Measurements from ENCODE around the gene SLC15A2.

Gene SLC15A2

DNA sequence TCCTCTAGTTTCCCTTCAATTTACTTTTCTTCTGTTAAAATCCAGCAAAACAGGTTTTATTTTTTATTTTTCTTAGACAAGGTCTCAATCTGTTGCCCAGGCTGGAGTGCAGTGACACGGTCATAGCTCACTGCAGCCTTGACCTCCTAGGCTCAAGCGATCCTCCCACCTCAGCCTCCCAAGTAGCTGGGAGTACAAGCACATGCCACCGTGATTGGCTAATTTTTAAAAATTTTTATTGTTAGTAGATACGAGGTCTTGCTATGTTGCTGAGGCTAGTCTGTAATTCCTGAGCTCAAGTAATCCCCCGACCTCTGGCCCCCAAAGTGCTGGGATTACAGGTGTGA is 86.2 kb downstream of the SLC15A2 start:
- DNase-seq (ENCODE audit: insufficient read length, low spot score) (no peak), FAIRE-seq (no peak)
- no peak for TF ChIP-seq CTCF (IDR thresholded peaks at IDR 0.05; ENCODE audit: insufficient read depth, missing control alignments)

DNA sequence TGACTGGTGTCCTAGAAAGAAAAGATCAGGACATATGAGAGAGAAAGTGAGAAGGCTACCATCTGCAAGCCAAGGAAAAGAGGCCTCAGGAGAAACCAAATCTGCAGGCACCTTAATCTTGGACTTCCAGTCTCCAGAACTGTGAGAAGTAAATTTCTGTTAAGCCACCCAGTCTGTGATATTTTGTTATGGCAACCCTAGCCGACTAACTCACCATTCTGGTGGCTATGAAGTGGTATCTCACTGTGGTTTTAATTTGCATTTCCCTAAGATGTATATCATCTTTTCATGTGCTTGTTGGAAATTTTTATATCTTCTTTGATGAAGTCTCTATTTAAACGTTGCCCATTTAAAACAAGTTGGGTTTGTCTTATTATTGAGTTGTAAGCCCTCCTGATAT is 87.3 kb downstream of the SLC15A2 start:
- DNase-seq (ENCODE audit: insufficient read length, low spot score): no peak
- no peak for TF ChIP-seq CTCF (IDR thresholded peaks at IDR 0.05; ENCODE audit: insufficient read depth, missing control alignments)
- no peak for FAIRE-seq

DNA sequence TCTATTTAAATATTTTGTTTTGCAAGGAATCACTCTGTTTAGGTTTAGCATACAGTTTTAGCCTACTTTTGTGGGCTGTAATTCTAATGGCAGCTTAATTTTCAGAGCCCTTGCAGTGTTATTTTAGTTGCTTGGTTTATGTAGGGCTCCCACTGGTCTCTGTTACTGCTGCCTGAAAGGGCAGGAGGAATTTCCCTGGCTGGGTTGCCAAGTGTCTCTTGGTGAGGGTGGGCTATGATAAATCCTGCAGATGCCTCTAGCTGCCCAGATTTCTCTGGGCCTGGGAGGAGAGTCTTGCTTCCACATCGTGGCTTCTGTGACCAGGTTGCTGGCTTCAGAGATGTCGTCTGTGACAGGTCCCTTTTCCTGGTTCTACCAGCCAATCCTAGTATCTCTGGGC is 91.6 kb downstream of the SLC15A2 start:
- FAIRE-seq (no peak), DNase-seq (ENCODE audit: insufficient read length, low spot score) (no peak)
- TF ChIP-seq CTCF (IDR thresholded peaks at IDR 0.05; ENCODE audit: insufficient read depth, missing control alignments): no peak

DNA sequence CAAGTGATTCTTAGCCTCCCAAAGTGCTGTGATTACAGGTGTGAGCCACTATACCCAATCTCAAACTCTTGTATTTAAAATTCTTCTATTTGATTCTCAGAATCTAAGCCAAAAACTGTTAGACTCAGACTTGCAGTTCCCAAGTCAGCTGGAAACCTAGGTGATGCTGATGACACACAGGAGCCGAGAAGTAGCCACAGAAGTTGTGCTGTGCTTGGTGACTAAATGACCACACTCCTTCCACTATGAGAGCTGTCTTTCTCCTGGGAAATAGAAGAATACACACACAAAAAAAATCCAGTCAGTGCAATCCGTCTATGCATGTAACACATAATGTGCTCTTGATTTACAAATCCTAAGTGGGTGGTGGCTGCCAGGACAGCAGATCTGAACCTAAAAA is 93.9 kb downstream of the SLC15A2 start:
- TF ChIP-seq CTCF (IDR thresholded peaks at IDR 0.05; ENCODE audit: insufficient read depth, missing control alignments): no peak
- FAIRE-seq (no peak), DNase-seq (ENCODE audit: insufficient read length, low spot score) (no peak)

DNA sequence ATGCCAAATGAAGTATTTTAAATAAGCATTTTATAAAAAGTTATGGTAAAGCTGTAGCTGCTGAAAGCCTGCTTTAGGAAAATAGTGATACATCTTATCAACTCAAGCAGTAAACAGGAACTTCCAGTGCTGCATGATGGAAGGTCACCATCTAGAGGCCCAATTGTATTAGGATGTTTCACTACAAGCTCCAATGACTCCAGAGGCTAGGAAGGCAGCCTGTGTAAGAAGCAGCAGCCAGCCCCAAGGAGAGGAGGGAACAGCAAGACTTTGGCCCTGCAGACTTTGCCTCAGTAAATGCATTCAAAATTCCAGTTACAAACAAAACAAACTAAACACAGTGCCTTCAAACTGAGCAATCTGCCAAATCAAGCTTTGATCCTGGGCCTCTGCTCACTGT is 95.7 kb downstream of the SLC15A2 start:
- no peak for FAIRE-seq
- no peak for DNase-seq (ENCODE audit: insufficient read length, low spot score)
- TF ChIP-seq CTCF (IDR thresholded peaks at IDR 0.05; ENCODE audit: insufficient read depth, missing control alignments): no peak

DNA sequence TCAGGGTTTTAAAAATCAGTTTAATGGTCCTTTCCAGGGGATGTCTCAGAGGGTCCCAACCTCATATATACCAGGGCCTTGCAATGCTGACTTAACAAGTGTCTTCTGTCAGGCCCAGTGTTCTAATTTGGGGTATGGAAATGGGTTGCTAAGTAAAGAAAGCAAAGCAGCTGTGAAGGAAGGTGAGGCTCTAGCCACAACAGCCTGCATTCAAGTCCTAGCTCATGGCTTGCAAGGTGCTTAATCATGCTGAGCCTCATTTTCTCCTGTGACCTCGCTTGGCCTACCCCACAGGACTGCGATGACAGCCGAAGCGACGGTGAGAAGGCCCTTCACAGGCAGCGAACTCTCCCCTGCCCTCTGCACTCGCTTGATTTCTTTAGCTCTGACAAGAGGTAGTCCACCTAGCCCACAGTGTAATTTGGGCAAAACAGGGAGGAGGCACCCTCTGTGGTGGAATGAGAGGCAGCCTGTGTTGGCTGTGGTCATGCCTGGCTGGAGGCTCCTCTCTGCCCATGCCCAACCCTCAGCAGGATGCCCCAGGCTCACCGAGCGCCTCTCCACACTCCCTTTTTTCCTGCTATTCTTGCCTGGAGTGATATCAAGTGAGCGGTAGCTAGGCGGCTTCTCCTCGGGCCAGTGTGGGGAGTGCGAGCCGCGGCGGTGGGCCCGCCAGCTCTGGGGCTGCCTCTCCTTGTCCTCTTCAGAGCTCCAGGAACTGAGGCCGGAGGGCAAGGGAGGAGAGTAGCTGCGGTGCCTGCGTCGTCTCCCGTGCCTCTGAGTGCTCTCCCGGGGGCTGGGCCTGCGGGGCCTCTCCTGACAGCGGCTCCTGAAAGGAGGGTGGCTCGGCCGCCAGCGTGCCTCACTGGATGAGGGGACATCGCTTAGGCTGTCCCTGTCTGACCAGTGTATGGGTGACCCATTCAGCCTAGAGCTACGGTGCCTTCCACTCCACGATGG is 98.7 kb downstream of the SLC15A2 start:
- DNase-seq (ENCODE audit: insufficient read length, low spot score) (no peak), FAIRE-seq (no peak)
- TF ChIP-seq CTCF (IDR thresholded peaks at IDR 0.05; ENCODE audit: insufficient read depth, missing control alignments): no peak
